ENCODE measurements around the gene HLA-E. TPM values are rescaled to one million over a fixed set of nuclear protein-coding genes. Genes with fewer than 3 reads are reported as not detected.

HLA-E gene
- total and polyA plus RNA-seq, 2 donors (not counting 1 experiment from before 2014, with no cell fraction given) = 183 to 254 TPM

DNA sequence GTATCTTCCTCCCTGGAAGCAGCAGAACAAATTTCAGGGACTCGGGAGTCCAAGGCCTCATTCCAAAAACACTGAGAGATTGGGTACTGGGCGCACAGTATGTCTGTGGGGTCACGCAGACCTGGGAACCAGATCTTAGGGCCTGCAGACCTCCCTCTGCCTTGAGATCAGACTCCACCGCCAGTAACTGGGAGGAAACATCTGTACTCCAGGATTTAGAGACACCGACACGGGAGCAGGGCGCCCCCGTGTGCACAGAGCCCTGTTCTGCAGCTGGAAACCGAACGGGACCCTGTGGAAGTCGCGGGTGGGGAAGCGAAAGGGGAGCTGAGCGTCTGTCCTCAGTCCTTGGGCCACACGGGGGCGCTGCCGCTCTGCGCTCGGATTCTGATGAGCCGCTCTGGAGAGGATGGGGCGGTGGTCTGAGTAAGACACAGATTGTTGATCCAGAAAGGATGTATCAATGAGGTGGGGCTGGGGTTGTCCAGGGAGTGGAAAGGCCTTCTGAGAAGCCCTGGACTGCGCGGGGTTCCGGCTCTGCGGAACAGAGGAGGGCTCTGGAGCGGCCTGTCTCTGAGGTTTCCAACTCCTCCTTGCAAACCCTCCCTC is 35.7 kb upstream of the HLA-E start:
- TF ChIP-seq EZH2 (IDR thresholded peaks at IDR 0.05; ENCODE audit: low read length, missing control alignments) = no peak
- TF ChIP-seq, protein P1, sequence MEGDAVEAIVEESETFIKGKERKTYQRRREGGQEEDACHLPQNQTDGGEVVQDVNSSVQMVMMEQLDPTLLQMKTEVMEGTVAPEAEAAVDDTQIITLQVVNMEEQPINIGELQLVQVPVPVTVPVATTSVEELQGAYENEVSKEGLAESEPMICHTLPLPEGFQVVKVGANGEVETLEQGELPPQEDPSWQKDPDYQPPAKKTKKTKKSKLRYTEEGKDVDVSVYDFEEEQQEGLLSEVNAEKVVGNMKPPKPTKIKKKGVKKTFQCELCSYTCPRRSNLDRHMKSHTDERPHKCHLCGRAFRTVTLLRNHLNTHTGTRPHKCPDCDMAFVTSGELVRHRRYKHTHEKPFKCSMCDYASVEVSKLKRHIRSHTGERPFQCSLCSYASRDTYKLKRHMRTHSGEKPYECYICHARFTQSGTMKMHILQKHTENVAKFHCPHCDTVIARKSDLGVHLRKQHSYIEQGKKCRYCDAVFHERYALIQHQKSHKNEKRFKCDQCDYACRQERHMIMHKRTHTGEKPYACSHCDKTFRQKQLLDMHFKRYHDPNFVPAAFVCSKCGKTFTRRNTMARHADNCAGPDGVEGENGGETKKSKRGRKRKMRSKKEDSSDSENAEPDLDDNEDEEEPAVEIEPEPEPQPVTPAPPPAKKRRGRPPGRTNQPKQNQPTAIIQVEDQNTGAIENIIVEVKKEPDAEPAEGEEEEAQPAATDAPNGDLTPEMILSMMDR (conservative IDR thresholded peaks at IDR 0.05 in 1 of 2, IDR thresholded peaks at IDR 0.05 in 1 of 2; ENCODE audit: low read depth in 1 of 2, low read length in 2 of 2) = peak; percentile 72 to 88
- no peak overlapping the region for H2AFZ ChIP-seq (ENCODE audit: low read length)
- no peak overlapping the region for H3K27ac ChIP-seq (ENCODE audit: insufficient read depth, low read length)
- no peak overlapping the region for H3K9ac ChIP-seq (ENCODE audit: insufficient read depth, low read length)
- no peaks in the 10 kb centered on the region for H3K79me2 ChIP-seq (ENCODE audit: control insufficient read depth, insufficient read depth, low read length)
- no peak overlapping the region for H3K4me3 ChIP-seq (replicated peaks in 1 of 4; ENCODE audit: control extremely low read depth in 1 of 4, insufficient read depth in 1 of 4, low read depth in 3 of 4, low read length in 4 of 4)
- peak overlapping the region; percentile 15 for H3K4me2 ChIP-seq (ENCODE audit: extremely low read depth, insufficient read depth, low read length)
- peak; percentile 67 to 86 for DNase-seq (ENCODE audit: low read depth in 2 of 2)
- H3K27me3 ChIP-seq (ENCODE audit: control insufficient read depth, insufficient read depth, low read length) = peaks cover 51% of the 10 kb centered on the region
- no peaks in the 10 kb centered on the region for H3K36me3 ChIP-seq (ENCODE audit: control insufficient read depth, insufficient read depth, low read length)
- H3K4me1 ChIP-seq (ENCODE audit: control insufficient read depth, extremely low read depth, insufficient read depth, low read length) = no peaks in the 10 kb centered on the region
- H4K20me1 ChIP-seq (ENCODE audit: control insufficient read depth, extremely low read depth, insufficient read depth, low read length) = no peaks in the 10 kb centered on the region
- H3K9me3 ChIP-seq (ENCODE audit: control insufficient read depth, insufficient read depth, low read depth, low read length) = no peaks in the 10 kb centered on the region

DNA sequence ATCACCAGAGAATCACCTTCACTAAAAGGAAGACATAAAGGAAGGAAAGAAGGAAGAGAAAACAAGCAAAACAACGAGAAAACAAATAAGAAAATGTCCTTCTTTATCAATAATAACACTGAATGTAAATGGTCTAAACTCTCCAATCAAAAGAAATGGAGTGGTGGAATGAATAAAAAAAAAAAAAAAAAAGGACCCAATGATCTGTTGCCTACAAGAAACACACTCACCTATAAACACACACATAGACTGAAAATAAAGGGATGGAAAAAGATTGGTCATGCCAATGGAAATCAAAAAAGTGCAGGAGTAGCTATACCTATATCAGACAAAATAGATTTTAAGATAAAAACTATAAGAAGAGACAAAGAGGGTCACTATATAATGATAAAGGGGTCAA is 30.2 kb upstream of the HLA-E start:
- Histone ChIP-seq H3K36me3 (ENCODE audit: control insufficient read depth, insufficient read depth, low read length) (no peaks in the 10 kb centered on the region), H3K4me2 (ENCODE audit: extremely low read depth, insufficient read depth, low read length) (no peak overlapping the region), H2AFZ (ENCODE audit: low read length) (no peak overlapping the region), H3K79me2 (ENCODE audit: control insufficient read depth, insufficient read depth, low read length) (no peaks in the 10 kb centered on the region), H3K4me1 (ENCODE audit: control insufficient read depth, extremely low read depth, insufficient read depth, low read length) (no peaks in the 10 kb centered on the region), H3K4me3 (replicated peaks in 1 of 4; ENCODE audit: control extremely low read depth in 1 of 4, insufficient read depth in 1 of 4, low read depth in 3 of 4, low read length in 4 of 4) (no peak overlapping the region), H4K20me1 (ENCODE audit: control insufficient read depth, extremely low read depth, insufficient read depth, low read length) (peaks cover 1% of the 10 kb centered on the region), H3K9me3 (ENCODE audit: control insufficient read depth, insufficient read depth, low read depth, low read length) (no peaks in the 10 kb centered on the region), H3K27me3 (ENCODE audit: control insufficient read depth, insufficient read depth, low read length) (peaks cover 53% of the 10 kb centered on the region), H3K27ac (ENCODE audit: insufficient read depth, low read length) (no peak overlapping the region), H3K9ac (ENCODE audit: insufficient read depth, low read length) (no peak overlapping the region)
- no peak for DNase-seq (ENCODE audit: low read depth in 2 of 2)
- TF ChIP-seq EZH2 (IDR thresholded peaks at IDR 0.05; ENCODE audit: low read length, missing control alignments) = no peak
- TF ChIP-seq, protein P1 (conservative IDR thresholded peaks at IDR 0.05 in 1 of 2, IDR thresholded peaks at IDR 0.05 in 1 of 2; ENCODE audit: low read depth in 1 of 2, low read length in 2 of 2) = no peak

DNA sequence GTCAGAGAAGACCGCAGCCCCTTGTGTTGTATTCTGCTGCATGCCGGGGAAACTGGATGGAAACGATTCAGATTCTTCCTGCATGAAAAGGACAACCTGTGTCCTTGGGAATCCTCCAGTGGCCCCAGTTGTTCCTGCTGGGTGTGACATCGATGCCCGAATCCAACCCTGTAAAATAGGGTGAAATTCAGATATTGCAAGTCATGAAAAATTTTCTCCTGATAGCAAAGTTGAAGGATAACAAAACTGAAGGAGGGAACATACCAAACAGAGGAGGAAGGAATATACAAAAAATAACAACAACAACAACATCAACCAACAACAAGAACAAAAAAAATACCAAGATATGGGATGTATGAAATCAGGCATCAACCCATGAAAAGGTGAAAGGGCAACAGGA is 28.3 kb upstream of the HLA-E start:
- H3K36me3 ChIP-seq (ENCODE audit: control insufficient read depth, insufficient read depth, low read length) = no peaks in the 10 kb centered on the region
- peaks cover 69% of the 10 kb centered on the region for H3K27me3 ChIP-seq (ENCODE audit: control insufficient read depth, insufficient read depth, low read length)
- DNase-seq (ENCODE audit: low read depth in 2 of 2) = no peak
- H3K4me1 ChIP-seq (ENCODE audit: control insufficient read depth, extremely low read depth, insufficient read depth, low read length) = no peaks in the 10 kb centered on the region
- no peak overlapping the region for H3K4me3 ChIP-seq (replicated peaks in 1 of 4; ENCODE audit: control extremely low read depth in 1 of 4, insufficient read depth in 1 of 4, low read depth in 3 of 4, low read length in 4 of 4)
- H3K9ac ChIP-seq (ENCODE audit: insufficient read depth, low read length) = no peak overlapping the region
- peaks cover 1% of the 10 kb centered on the region for H4K20me1 ChIP-seq (ENCODE audit: control insufficient read depth, extremely low read depth, insufficient read depth, low read length)
- no peaks in the 10 kb centered on the region for H3K79me2 ChIP-seq (ENCODE audit: control insufficient read depth, insufficient read depth, low read length)
- H3K9me3 ChIP-seq (ENCODE audit: control insufficient read depth, insufficient read depth, low read depth, low read length) = no peaks in the 10 kb centered on the region
- no peak overlapping the region for H3K4me2 ChIP-seq (ENCODE audit: extremely low read depth, insufficient read depth, low read length)
- no peak overlapping the region for H2AFZ ChIP-seq (ENCODE audit: low read length)
- TF ChIP-seq EZH2 (IDR thresholded peaks at IDR 0.05; ENCODE audit: low read length, missing control alignments) = peak; percentile 23
- TF ChIP-seq, protein P1 (conservative IDR thresholded peaks at IDR 0.05 in 1 of 2, IDR thresholded peaks at IDR 0.05 in 1 of 2; ENCODE audit: low read depth in 1 of 2, low read length in 2 of 2) = no peak
- no peak overlapping the region for H3K27ac ChIP-seq (ENCODE audit: insufficient read depth, low read length)

All from fibroblast of lung (primary cell).